DMS153 treated with DMSO at 0.1 percent for 48 hours (cell line): ENCODE results near the gene LRRC57.

Experiments used
- DNase-seq: peaks from one replicate; lab custom pipeline; 2025; ENCODE audit not compliant: unreplicated experiment; lab: John Stamatoyannopoulos, UW

Gene LRRC57

GRCh38 chr15:42553554-42553953, 5.0 kb upstream of the LRRC57 start:
- no peak for DNase-seq

GRCh38 chr15:42549741-42550392, 1.3 kb upstream of the LRRC57 start:
- DNase-seq = no peak

GRCh38 chr15:42549032-42549491, 469 bp upstream of the LRRC57 start:
- no peak for DNase-seq

GRCh38 chr15:42547918-42548248, 710 bp downstream of the LRRC57 start:
- DNase-seq = no peak

GRCh38 chr15:42544853-42545629, 3.6 kb downstream of the LRRC57 start:
- DNase-seq = no peak

- DNase-seq = no peak
These were observed 15.3 kb downstream of the LRRC57 start for GRCh38 chr15:42533246-42533645.

- no peak for DNase-seq
These were observed 19.6 kb downstream of the LRRC57 start for GRCh38 chr15:42528970-42529369.

- no peak for DNase-seq
These were observed 25.3 kb downstream of the LRRC57 start for GRCh38 chr15:42523331-42523730.

GRCh38 chr15:42511007-42511391, 37.6 kb downstream of the LRRC57 start:
- no peak for DNase-seq

GRCh38 chr15:42510258-42511006, 38.2 kb downstream of the LRRC57 start:
- no peak for DNase-seq

GRCh38 chr15:42508263-42508690, 40.3 kb downstream of the LRRC57 start:
- no peak for DNase-seq

- DNase-seq = no peak
These were observed 41.1 kb downstream of the LRRC57 start for GRCh38 chr15:42507514-42507913.

- DNase-seq = no peak
These were observed 44.0 kb downstream of the LRRC57 start for GRCh38 chr15:42504631-42505030.

GRCh38 chr15:42503825-42504224, 44.8 kb downstream of the LRRC57 start:
- DNase-seq = no peak

- no peak for DNase-seq
These were observed 46.1 kb downstream of the LRRC57 start for GRCh38 chr15:42502477-42502876.

- no peak for DNase-seq
These were observed 48.6 kb downstream of the LRRC57 start for GRCh38 chr15:42499858-42500609.

GRCh38 chr15:42498212-42499068, 50.2 kb downstream of the LRRC57 start:
- DNase-seq = no peak

GRCh38 chr15:42495361-42496212, 53.0 kb downstream of the LRRC57 start, which contains the start of gene SNAP23:
Gene SNAP23, plus strand, starts transcription at chr15:42495634. Its CDS starts 16,213 bp downstream, at chr15:42511847.
- DNase-seq = peak; percentile 5

- DNase-seq = no peak
These were observed 53.6 kb downstream of the LRRC57 start for GRCh38 chr15:42494998-42495360.
